Stomach (tissue), 9 donors: ENCODE measurements around the gene GJB3. TPM values are rescaled to one million over a fixed set of nuclear protein-coding genes. Genes with fewer than 3 reads are reported as not detected.

ENCODE experiments used
- DNase-seq, 2 donors: peaks; one replicate each; pipeline versions ENCODE4 v3.0.0 to v3.0.0-alpha.2; 2013 to 2019
- H3K27ac ChIP-seq, 5 donors: fragments of 200-600 bp in 4 of 5; sonication (generic) in 4 of 5; one replicate each; pipeline ENCODE4 v1.5.1; 2013 to 2019; ENCODE audit warnings: mild to moderate bottlenecking in 1 of 5, moderate library complexity in 1 of 5
- H3K27me3 ChIP-seq, 3 donors: fragments of 200-600 bp; sonication (generic); one replicate each; pipeline ENCODE4 v1.5.1; 2017 to 2019; ENCODE audit warnings: mixed run types in 1 of 3
- H3K36me3 ChIP-seq, 4 donors: fragments of 200-600 bp; sonication (generic); 1 replicate in 3 of 4; 2 replicates in 1 of 4; pipeline ENCODE4 v1.5.1; 2016 to 2019
- H3K4me1 ChIP-seq, 4 donors: fragments of 200-600 bp; sonication (generic); one replicate each; pipeline ENCODE4 v1.5.1; 2016 to 2019
- H3K4me3 ChIP-seq, 4 donors: fragments of 200-600 bp; sonication (generic) in 3 of 4; one replicate each; pipeline ENCODE4 v1.5.1; 2016 to 2019; ENCODE audit warnings: mild to moderate bottlenecking in 1 of 4
- H3K9me3 ChIP-seq, 4 donors: fragments of 200-600 bp; sonication (generic); one replicate each; pipeline ENCODE4 v1.5.1; 2016 to 2019
- CTCF ChIP-seq, 7 experiments: fragments of 450-650 bp in 4 of 7; fragments of 200-600 bp in 3 of 7; sonication (generic) in 3 of 7; IDR thresholded peaks; one replicate each; pipeline ENCODE4 v1.5.1; 2016 to 2019; ENCODE audit warnings: antibody characterized with exemption in 7 of 7, control low read depth in 2 of 7, mild to moderate bottlenecking in 1 of 7
- EP300 ChIP-seq: sonication (generic); formaldehyde crosslinking; IDR thresholded peaks from one replicate; pipeline ENCODE4 v1.6.1; 2017; ENCODE audit warnings: antibody characterized with exemption
- POLR2A ChIP-seq, 4 donors: fragments of 450-650 bp; IDR thresholded peaks; one replicate each; pipeline ENCODE4 v1.6.1; 2016; ENCODE audit warnings: antibody characterized with exemption in 4 of 4, control low read depth in 2 of 4, mild to moderate bottlenecking in 1 of 4, moderate library complexity in 1 of 4
- POLR2AphosphoS5 ChIP-seq, 3 donors: sonication (generic); formaldehyde crosslinking; IDR thresholded peaks; one replicate each; pipeline ENCODE4 v1.6.1; 2016; ENCODE audit warnings: antibody characterized with exemption in 3 of 3
- WGBS, 5 donors: extraction: QIAGEN DNeasy Blood & Tissue Kit in 3 of 5; methylation state at CpG; one replicate each; pipeline versions ENCODE4 v1.1.5 to v1.1.7; 2013 to 2018; 5-methylcytosine and 5-hydroxymethylcytosine counted together
- intact Hi-C: fragments of 100-400 bp; cut with DNase I; formaldehyde crosslinking; loops from one replicate; pipeline ENCODE4 v1.15.1; 2023; ENCODE audit warnings: low total_unique reads
- polyA plus RNA-seq, 3 donors: library from polyadenylated mRNA; stranded (reverse); fragments of 200-250 nt; gene quantifications; one replicate each; pipeline ENCODE4 v1.2.3, GENCODE V29; 2013
- total RNA-seq, 5 donors: library from RNA; depleted of rRNA; stranded (reverse); fragments of >200 nt; gene quantifications; one replicate each; pipeline versions ENCODE4 v1.1.0 to v1.2.3, GENCODE V29; 2014 to 2016
- donor health status: healthy with polysubstance abuse.
- donor health status: Bipolar disorder and iron deficiency.
- donor health status: healthy.

The GJB3 gene
- total and polyA plus RNA-seq, 8 donors = 0.58 to 32.3 (median 1.8) TPM; not detected in 1

DNA sequence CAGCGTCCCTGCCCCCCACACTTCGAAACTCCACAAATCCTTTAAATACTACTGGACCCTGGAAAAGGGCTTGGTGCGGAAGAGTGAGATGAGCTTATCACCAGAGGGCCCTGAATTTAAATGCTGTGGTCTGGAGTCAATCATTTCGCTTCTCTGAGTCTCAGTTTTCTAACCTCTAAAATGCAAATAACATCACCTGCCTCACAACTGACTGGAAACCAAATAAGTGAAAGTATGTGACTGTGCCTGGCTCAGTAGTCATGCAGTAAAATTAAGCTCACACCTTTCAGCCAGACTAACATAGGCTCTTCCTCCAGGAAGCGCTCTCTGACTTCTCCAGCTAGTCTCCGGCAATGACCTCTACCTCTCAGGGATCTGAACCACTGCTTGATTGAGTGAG lies 16.0 kb downstream of the GJB3 start:
- Histone ChIP-seq H3K4me1 (peaks cover 9 to 16% (median 10%) of the 10 kb centered on the region in 4 donors), H3K4me3 (peak overlapping the region in 3 of 4 donors; percentile 6 to 16 (median 14)), H3K27ac (no peak overlapping the region), H3K36me3 (peaks cover 0 to 28% (median 5%) of the 10 kb centered on the region in 4 donors), H3K27me3 (peaks cover 6 to 32% (median 14%) of the 10 kb centered on the region in 3 donors), H3K9me3 (no peaks in the 10 kb centered on the region)
- no peak for DNase-seq
- TF ChIP-seq POLR2AphosphoS5 (IDR thresholded peaks at IDR 0.05) = no peak
- no peak for TF ChIP-seq EP300
- TF ChIP-seq POLR2A (IDR thresholded peaks at IDR 0.05) = no peak
- no peak for TF ChIP-seq CTCF (IDR thresholded peaks at IDR 0.05)
- intact Hi-C loops = no loop called here
- 83 to 89% (median 86%) methylated on average over 6 of the region's 6 CpGs for WGBS, 5 donors

GRCh38 chr1:34800214-34800613 lies 19.2 kb downstream of the GJB3 start:
- Histone ChIP-seq H3K36me3 (peaks cover 0 to 13% (median 0%) of the 10 kb centered on the region in 4 donors), H3K27ac (no peak overlapping the region), H3K4me1 (no peaks in the 10 kb centered on the region), H3K9me3 (peaks cover 0 to 7% (median 0%) of the 10 kb centered on the region in 4 donors), H3K4me3 (no peak overlapping the region), H3K27me3 (peaks cover 0 to 3% (median 0%) of the 10 kb centered on the region in 3 donors)
- 62 to 97% (median 81%) methylated on average over 6 of the region's 6 CpGs for WGBS, 5 donors
- DNase-seq = no peak
- intact Hi-C loops = no loop called here
- TF ChIP-seq POLR2AphosphoS5 (IDR thresholded peaks at IDR 0.05) (no peak), POLR2A (IDR thresholded peaks at IDR 0.05) (no peak), EP300 (no peak), CTCF (IDR thresholded peaks at IDR 0.05) (no peak)

GRCh38 chr1:34803770-34804169 lies 22.8 kb downstream of the GJB3 start:
- TF ChIP-seq POLR2A (IDR thresholded peaks at IDR 0.05) = no peak
- TF ChIP-seq EP300 = no peak
- no peak for TF ChIP-seq POLR2AphosphoS5 (IDR thresholded peaks at IDR 0.05)
- no peak for TF ChIP-seq CTCF (IDR thresholded peaks at IDR 0.05)
- H3K9me3 ChIP-seq = peaks cover 0 to 7% (median 0%) of the 10 kb centered on the region in 4 donors
- H3K4me3 ChIP-seq = no peak overlapping the region
- intact Hi-C loops = no loop called here
- 94 to 99% (median 95%) methylated on average over 3 of the region's 3 CpGs for WGBS, 5 donors
- H3K27me3 ChIP-seq = no peaks in the 10 kb centered on the region
- DNase-seq = no peak
- no peaks in the 10 kb centered on the region for H3K36me3 ChIP-seq
- no peaks in the 10 kb centered on the region for H3K4me1 ChIP-seq
- H3K27ac ChIP-seq = no peak overlapping the region

- H3K4me3 ChIP-seq = no peak overlapping the region
- no peaks in the 10 kb centered on the region for H3K4me1 ChIP-seq
- DNase-seq = no peak
- TF ChIP-seq POLR2A (IDR thresholded peaks at IDR 0.05) = no peak
- no peak for TF ChIP-seq CTCF (IDR thresholded peaks at IDR 0.05)
- TF ChIP-seq EP300 = no peak
- no peak for TF ChIP-seq POLR2AphosphoS5 (IDR thresholded peaks at IDR 0.05)
- no peak overlapping the region for H3K27ac ChIP-seq
- no peaks in the 10 kb centered on the region for H3K36me3 ChIP-seq
- H3K27me3 ChIP-seq = no peaks in the 10 kb centered on the region
- intact Hi-C loops = no loop called here
- 58 to 76% (median 73%) methylated on average over 3 of the region's 3 CpGs for WGBS, 5 donors
- H3K9me3 ChIP-seq = peaks cover 0 to 7% (median 0%) of the 10 kb centered on the region in 4 donors
Measured at GRCh38 chr1:34806396-34806795, 25.4 kb downstream of the GJB3 start.
